ENCODE results near the gene AMN1.

Gene AMN1

DNA sequence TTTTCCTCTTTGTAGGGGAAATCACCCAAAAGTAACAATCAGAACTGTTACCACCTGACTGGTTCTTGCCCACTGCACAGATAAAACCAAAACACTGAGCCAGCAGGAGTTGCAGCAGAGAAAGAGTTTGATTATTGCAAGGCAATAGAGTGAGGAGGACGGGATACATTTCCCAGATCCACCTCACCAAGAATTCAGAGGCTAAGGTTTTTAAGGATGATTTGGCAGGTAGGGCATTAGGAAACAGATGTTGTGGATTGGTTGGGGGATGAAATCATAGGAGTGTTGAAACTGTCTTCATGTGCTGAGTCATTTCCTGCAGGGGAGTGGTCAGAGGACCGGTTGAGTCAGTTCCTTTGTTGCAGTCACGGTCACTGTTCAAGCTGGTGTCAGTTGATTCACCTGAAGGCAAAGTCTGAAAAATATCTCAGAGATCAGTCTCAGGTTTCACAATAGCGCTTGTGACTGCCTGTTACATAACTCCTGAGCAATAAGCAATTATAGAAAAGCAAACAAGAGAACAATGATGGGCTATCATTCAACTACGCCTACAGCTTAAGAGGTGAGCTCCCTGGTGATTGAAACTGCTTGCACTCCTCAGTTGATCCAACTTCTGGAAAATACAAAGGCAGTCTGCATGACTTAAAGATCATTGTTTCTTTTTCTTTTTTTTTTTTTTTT is 20.3 kb upstream of the AMN1 start (continued):
- TF ChIP-seq, protein P1, sequence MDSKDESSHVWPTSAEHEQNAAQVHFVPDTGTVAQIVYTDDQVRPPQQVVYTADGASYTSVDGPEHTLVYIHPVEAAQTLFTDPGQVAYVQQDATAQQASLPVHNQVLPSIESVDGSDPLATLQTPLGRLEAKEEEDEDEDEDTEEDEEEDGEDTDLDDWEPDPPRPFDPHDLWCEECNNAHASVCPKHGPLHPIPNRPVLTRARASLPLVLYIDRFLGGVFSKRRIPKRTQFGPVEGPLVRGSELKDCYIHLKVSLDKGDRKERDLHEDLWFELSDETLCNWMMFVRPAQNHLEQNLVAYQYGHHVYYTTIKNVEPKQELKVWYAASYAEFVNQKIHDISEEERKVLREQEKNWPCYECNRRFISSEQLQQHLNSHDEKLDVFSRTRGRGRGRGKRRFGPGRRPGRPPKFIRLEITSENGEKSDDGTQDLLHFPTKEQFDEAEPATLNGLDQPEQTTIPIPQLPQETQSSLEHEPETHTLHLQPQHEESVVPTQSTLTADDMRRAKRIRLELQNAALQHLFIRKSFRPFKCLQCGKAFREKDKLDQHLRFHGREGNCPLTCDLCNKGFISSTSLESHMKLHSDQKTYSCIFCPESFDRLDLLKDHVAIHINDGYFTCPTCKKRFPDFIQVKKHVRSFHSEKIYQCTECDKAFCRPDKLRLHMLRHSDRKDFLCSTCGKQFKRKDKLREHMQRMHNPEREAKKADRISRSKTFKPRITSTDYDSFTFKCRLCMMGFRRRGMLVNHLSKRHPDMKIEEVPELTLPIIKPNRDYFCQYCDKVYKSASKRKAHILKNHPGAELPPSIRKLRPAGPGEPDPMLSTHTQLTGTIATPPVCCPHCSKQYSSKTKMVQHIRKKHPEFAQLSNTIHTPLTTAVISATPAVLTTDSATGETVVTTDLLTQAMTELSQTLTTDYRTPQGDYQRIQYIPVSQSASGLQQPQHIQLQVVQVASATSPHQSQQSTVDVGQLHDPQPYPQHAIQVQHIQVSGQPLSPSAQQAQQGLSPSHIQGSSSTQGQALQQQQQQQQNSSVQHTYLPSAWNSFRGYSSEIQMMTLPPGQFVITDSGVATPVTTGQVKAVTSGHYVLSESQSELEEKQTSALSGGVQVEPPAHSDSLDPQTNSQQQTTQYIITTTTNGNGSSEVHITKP (tag by site-specific recombination; IDR thresholded peaks at IDR 0.05): peak; percentile 64; the same call in 1 of the 2 replicates
- TF ChIP-seq ZNF747 (tag by site-specific recombination; IDR thresholded peaks at IDR 0.05) (no peak), KLF16 (tag by site-specific recombination; IDR thresholded peaks at IDR 0.05) (peak; percentile 82), ZNF558 (tag by site-specific recombination; IDR thresholded peaks at IDR 0.05) (peak; percentile 94), ZNF311 (tag by site-specific recombination; IDR thresholded peaks at IDR 0.05; ENCODE audit: borderline replicate concordance) (no peak), ZNF10 (tag by site-specific recombination; IDR thresholded peaks at IDR 0.05) (peak; percentile 89), ZNF114 (tag by site-specific recombination; IDR thresholded peaks at IDR 0.05) (no peak), ZNF274 (IDR thresholded peaks at IDR 0.05; ENCODE audit: low read length) (no peak), ZNF274 (tag by site-specific recombination; IDR thresholded peaks at IDR 0.05; ENCODE audit: borderline replicate concordance) (no peak), REPIN1 (tag by site-specific recombination; IDR thresholded peaks at IDR 0.05; ENCODE audit: low read depth) (no peak), ZNF670 (tag by site-specific recombination; IDR thresholded peaks at IDR 0.05; ENCODE audit: low read depth) (no peak), KLF10 (tag by site-specific recombination; IDR thresholded peaks at IDR 0.05) (peak; percentile 95), ZNF701 (tag by site-specific recombination; IDR thresholded peaks at IDR 0.05) (no peak), KLF9 (tag by site-specific recombination; IDR thresholded peaks at IDR 0.05; ENCODE audit: low read depth) (peak; percentile 91), ZSCAN30 (tag by site-specific recombination; IDR thresholded peaks at IDR 0.05) (peak; percentile 79), ZNF560 (tag by site-specific recombination; IDR thresholded peaks at IDR 0.05; ENCODE audit: borderline replicate concordance) (no peak), KLF1 (tag by site-specific recombination; IDR thresholded peaks at IDR 0.05) (peak; percentile 79), MEIS1 (CRISPR knock-in tag; IDR thresholded peaks at IDR 0.05; ENCODE audit: borderline replicate concordance) (peak; percentile 59; the same call in 1 of the 2 replicates), ZNF660 (tag by site-specific recombination; IDR thresholded peaks at IDR 0.05) (peak; percentile 98), ZNF654 (tag by site-specific recombination; IDR thresholded peaks at IDR 0.05; ENCODE audit: low read depth) (peak; percentile 19), ZNF768 (tag by site-specific recombination; IDR thresholded peaks at IDR 0.05) (no peak), ZNF174 (tag by site-specific recombination; IDR thresholded peaks at IDR 0.05) (no peak), ZNF324 (tag by site-specific recombination; IDR thresholded peaks at IDR 0.05) (peak; percentile 99), ZNF707 (tag by site-specific recombination; IDR thresholded peaks at IDR 0.05) (peak; percentile 81), ZNF791 (tag by site-specific recombination; IDR thresholded peaks at IDR 0.05) (no peak), ZNF529 (tag by site-specific recombination; IDR thresholded peaks at IDR 0.05; ENCODE audit: insufficient replicate concordance) (peak; percentile 33), ZNF335 (tag by site-specific recombination; conservative IDR thresholded peaks at IDR 0.05) (peak; percentile 54), ZNF555 (tag by site-specific recombination; conservative IDR thresholded peaks at IDR 0.05) (no peak)
- TF ChIP-seq, protein P2, sequence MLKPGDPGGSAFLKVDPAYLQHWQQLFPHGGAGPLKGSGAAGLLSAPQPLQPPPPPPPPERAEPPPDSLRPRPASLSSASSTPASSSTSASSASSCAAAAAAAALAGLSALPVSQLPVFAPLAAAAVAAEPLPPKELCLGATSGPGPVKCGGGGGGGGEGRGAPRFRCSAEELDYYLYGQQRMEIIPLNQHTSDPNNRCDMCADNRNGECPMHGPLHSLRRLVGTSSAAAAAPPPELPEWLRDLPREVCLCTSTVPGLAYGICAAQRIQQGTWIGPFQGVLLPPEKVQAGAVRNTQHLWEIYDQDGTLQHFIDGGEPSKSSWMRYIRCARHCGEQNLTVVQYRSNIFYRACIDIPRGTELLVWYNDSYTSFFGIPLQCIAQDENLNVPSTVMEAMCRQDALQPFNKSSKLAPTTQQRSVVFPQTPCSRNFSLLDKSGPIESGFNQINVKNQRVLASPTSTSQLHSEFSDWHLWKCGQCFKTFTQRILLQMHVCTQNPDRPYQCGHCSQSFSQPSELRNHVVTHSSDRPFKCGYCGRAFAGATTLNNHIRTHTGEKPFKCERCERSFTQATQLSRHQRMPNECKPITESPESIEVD (tag by site-specific recombination; IDR thresholded peaks at IDR 0.05): peak; percentile 93
- TF ChIP-seq, protein P3, sequence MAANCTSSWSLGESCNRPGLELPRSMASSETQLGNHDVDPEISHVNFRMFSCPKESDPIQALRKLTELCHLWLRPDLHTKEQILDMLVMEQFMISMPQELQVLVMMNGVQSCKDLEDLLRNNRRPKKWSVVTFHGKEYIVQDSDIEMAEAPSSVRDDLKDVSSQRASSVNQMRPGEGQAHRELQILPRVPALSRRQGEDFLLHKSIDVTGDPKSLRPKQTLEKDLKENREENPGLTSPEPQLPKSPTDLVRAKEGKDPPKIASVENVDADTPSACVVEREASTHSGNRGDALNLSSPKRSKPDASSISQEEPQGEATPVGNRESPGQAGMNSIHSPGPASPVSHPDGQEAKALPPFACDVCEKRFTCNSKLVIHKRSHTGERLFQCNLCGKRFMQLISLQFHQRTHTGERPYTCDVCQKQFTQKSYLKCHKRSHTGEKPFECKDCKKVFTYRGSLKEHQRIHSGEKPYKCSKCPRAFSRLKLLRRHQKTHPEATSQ (tag by site-specific recombination; IDR thresholded peaks at IDR 0.05): no peak
- TF ChIP-seq, protein P4, sequence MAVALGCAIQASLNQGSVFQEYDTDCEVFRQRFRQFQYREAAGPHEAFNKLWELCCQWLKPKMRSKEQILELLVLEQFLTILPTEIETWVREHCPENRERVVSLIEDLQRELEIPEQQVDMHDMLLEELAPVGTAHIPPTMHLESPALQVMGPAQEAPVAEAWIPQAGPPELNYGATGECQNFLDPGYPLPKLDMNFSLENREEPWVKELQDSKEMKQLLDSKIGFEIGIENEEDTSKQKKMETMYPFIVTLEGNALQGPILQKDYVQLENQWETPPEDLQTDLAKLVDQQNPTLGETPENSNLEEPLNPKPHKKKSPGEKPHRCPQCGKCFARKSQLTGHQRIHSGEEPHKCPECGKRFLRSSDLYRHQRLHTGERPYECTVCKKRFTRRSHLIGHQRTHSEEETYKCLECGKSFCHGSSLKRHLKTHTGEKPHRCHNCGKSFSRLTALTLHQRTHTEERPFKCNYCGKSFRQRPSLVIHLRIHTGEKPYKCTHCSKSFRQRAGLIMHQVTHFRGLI (tag by site-specific recombination; IDR thresholded peaks at IDR 0.05): peak; percentile 46; the same call in 1 of the 2 replicates
- TF ChIP-seq, protein P5, sequence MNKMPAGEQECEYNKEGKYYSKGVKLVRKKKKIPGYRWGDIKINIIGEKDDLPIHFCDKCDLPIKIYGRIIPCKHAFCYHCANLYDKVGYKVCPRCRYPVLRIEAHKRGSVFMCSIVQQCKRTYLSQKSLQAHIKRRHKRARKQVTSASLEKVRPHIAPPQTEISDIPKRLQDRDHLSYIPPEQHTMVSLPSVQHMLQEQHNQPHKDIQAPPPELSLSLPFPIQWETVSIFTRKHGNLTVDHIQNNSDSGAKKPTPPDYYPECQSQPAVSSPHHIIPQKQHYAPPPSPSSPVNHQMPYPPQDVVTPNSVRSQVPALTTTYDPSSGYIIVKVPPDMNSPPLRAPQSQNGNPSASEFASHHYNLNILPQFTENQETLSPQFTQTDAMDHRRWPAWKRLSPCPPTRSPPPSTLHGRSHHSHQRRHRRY (tag by site-specific recombination; IDR thresholded peaks at IDR 0.05): no peak
